ENCODE results near the gene CDC42BPG.

The CDC42BPG gene

GRCh38 chr11:64887757-64888405 is 43.4 kb upstream of the CDC42BPG start (continued):
- TF ChIP-seq ZNF658 (tag by site-specific recombination; IDR thresholded peaks at IDR 0.05) (no peak), KLF7 (tag by site-specific recombination; IDR thresholded peaks at IDR 0.05; ENCODE audit: borderline replicate concordance) (no peak), ZNF549 (tag by site-specific recombination; IDR thresholded peaks at IDR 0.05) (no peak), ZNF157 (tag by site-specific recombination; IDR thresholded peaks at IDR 0.05) (no peak), GLIS2 (tag by site-specific recombination; IDR thresholded peaks at IDR 0.05) (peak; percentile 80), ZNF660 (tag by site-specific recombination; IDR thresholded peaks at IDR 0.05) (no peak), ZNF155 (tag by site-specific recombination; IDR thresholded peaks at IDR 0.05) (no peak), ZNF350 (tag by site-specific recombination; IDR thresholded peaks at IDR 0.05) (no peak), ZNF768 (tag by site-specific recombination; IDR thresholded peaks at IDR 0.05) (no peak), ZNF792 (tag by site-specific recombination; IDR thresholded peaks at IDR 0.05) (no peak), ZNF654 (tag by site-specific recombination; IDR thresholded peaks at IDR 0.05; ENCODE audit: low read depth) (no peak), ZNF341 (tag by site-specific recombination; IDR thresholded peaks at IDR 0.05; ENCODE audit: low read depth) (0 out of 2 replicates have a peak, but pooled peaks have one; percentile 16), ZIC2 (tag by site-specific recombination; IDR thresholded peaks at IDR 0.05) (0 out of 2 replicates have a peak, but pooled peaks have one; percentile 10), SALL2 (tag by site-specific recombination; IDR thresholded peaks at IDR 0.05; ENCODE audit: borderline replicate concordance) (no peak), YY2 (tag by site-specific recombination; IDR thresholded peaks at IDR 0.05) (no peak), SP3 (tag by site-specific recombination; IDR thresholded peaks at IDR 0.05) (peak; percentile 46; the same call in 1 of the 2 replicates), KLF9 (tag by site-specific recombination; IDR thresholded peaks at IDR 0.05; ENCODE audit: low read depth) (peak; percentile 58; the same call in 1 of the 2 replicates), ZNF510 (tag by site-specific recombination; IDR thresholded peaks at IDR 0.05; ENCODE audit: insufficient replicate concordance) (no peak), ZNF24 (tag by site-specific recombination; IDR thresholded peaks at IDR 0.05) (0 out of 2 replicates have a peak, but pooled peaks have one; percentile 17), ZNF311 (tag by site-specific recombination; IDR thresholded peaks at IDR 0.05; ENCODE audit: borderline replicate concordance) (no peak), ZFHX2 (tag by site-specific recombination; conservative IDR thresholded peaks at IDR 0.05) (no peak), ZNF610 (tag by site-specific recombination; IDR thresholded peaks at IDR 0.05; ENCODE audit: borderline replicate concordance) (no peak), KLF8 (tag by site-specific recombination; IDR thresholded peaks at IDR 0.05) (peak; percentile 45; the same call in 1 of the 2 replicates), PRDM6 (tag by site-specific recombination; IDR thresholded peaks at IDR 0.05) (no peak), RBAK (tag by site-specific recombination; IDR thresholded peaks at IDR 0.05) (no peak)
- TF ChIP-seq, protein P1, sequence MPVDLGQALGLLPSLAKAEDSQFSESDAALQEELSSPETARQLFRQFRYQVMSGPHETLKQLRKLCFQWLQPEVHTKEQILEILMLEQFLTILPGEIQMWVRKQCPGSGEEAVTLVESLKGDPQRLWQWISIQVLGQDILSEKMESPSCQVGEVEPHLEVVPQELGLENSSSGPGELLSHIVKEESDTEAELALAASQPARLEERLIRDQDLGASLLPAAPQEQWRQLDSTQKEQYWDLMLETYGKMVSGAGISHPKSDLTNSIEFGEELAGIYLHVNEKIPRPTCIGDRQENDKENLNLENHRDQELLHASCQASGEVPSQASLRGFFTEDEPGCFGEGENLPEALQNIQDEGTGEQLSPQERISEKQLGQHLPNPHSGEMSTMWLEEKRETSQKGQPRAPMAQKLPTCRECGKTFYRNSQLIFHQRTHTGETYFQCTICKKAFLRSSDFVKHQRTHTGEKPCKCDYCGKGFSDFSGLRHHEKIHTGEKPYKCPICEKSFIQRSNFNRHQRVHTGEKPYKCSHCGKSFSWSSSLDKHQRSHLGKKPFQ (tag by site-specific recombination; IDR thresholded peaks at IDR 0.05) = no peak
- TF ChIP-seq, protein P2, sequence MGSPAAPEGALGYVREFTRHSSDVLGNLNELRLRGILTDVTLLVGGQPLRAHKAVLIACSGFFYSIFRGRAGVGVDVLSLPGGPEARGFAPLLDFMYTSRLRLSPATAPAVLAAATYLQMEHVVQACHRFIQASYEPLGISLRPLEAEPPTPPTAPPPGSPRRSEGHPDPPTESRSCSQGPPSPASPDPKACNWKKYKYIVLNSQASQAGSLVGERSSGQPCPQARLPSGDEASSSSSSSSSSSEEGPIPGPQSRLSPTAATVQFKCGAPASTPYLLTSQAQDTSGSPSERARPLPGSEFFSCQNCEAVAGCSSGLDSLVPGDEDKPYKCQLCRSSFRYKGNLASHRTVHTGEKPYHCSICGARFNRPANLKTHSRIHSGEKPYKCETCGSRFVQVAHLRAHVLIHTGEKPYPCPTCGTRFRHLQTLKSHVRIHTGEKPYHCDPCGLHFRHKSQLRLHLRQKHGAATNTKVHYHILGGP (tag by site-specific recombination; IDR thresholded peaks at IDR 0.05) = no peak
- TF ChIP-seq, protein P3, sequence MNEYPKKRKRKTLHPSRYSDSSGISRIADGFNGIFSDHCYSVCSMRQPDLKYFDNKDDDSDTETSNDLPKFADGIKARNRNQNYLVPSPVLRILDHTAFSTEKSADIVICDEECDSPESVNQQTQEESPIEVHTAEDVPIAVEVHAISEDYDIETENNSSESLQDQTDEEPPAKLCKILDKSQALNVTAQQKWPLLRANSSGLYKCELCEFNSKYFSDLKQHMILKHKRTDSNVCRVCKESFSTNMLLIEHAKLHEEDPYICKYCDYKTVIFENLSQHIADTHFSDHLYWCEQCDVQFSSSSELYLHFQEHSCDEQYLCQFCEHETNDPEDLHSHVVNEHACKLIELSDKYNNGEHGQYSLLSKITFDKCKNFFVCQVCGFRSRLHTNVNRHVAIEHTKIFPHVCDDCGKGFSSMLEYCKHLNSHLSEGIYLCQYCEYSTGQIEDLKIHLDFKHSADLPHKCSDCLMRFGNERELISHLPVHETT (tag by site-specific recombination; IDR thresholded peaks at IDR 0.05) = no peak
- TF ChIP-seq, protein P4, sequence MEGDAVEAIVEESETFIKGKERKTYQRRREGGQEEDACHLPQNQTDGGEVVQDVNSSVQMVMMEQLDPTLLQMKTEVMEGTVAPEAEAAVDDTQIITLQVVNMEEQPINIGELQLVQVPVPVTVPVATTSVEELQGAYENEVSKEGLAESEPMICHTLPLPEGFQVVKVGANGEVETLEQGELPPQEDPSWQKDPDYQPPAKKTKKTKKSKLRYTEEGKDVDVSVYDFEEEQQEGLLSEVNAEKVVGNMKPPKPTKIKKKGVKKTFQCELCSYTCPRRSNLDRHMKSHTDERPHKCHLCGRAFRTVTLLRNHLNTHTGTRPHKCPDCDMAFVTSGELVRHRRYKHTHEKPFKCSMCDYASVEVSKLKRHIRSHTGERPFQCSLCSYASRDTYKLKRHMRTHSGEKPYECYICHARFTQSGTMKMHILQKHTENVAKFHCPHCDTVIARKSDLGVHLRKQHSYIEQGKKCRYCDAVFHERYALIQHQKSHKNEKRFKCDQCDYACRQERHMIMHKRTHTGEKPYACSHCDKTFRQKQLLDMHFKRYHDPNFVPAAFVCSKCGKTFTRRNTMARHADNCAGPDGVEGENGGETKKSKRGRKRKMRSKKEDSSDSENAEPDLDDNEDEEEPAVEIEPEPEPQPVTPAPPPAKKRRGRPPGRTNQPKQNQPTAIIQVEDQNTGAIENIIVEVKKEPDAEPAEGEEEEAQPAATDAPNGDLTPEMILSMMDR (tag by site-specific recombination; IDR thresholded peaks at IDR 0.05) = peak; percentile 84
- TF ChIP-seq, protein P5, sequence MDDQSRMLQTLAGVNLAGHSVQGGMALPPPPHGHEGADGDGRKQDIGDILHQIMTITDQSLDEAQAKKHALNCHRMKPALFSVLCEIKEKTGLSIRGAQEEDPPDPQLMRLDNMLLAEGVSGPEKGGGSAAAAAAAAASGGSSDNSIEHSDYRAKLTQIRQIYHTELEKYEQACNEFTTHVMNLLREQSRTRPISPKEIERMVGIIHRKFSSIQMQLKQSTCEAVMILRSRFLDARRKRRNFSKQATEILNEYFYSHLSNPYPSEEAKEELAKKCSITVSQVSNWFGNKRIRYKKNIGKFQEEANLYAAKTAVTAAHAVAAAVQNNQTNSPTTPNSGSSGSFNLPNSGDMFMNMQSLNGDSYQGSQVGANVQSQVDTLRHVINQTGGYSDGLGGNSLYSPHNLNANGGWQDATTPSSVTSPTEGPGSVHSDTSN (CRISPR knock-in tag; IDR thresholded peaks at IDR 0.05) = no peak

Data from HEK293 (cell line).